GM13977 (cell line): ENCODE data around the gene SYCE3.

Experiments
- DNase-seq: peaks from one replicate; pipeline ENCODE4 v3.0.0; 2012; ENCODE audit warnings: low spot score
- in situ Hi-C: fragments of 300-500 bp; cut with MboI; formaldehyde crosslinking; loops from one replicate; pipeline ENCODE4 v1.12.0; 2022; ENCODE audit warnings: low sequenced_read_pairs, low pct_unique_long_range_greater_than_20kb, mixed read lengths, inconsistent platforms; ENCODE audit not compliant: unreplicated experiment
- TF ChIP-seq, protein P1 (sequence below): IDR thresholded peaks from 2 replicates; pipeline ENCODE4 v1.5.1; 2012; ENCODE audit warnings: mild to moderate bottlenecking, control low read depth; ENCODE audit not compliant: insufficient read depth; ENCODE audit errors: extremely low read depth, missing control alignments

SYCE3 gene

DNA sequence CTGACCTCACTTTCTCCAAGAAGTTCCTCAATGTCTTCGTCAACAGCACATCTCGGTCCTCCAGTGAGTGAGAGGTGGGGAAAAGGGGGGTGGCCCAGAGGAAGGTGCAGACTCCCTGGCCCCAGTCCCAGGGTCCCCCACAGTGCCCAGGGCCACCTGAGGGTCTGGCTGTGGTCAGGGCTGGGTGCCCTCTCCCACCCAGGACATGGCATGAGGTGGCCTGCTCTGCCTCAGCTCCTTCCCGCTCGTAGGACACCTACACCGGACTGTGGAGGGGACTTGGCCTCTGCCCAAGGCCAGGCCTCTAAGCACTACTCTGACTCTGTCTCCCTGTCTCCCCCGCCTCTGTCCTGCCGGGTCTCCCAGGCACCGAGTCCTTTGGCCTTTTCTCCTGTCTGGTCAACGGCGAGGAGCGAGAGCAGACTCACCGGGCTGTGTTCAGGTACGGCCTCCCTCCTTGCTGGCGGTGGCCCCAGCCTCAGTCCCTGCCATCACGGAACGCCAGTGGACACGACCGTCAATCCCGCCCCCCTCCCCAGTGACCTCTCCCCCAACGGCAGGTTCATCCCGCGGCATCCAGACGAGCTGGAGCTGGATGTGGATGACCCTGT lies 42.4 kb upstream of the SYCE3 start:
- TF ChIP-seq, protein P1, sequence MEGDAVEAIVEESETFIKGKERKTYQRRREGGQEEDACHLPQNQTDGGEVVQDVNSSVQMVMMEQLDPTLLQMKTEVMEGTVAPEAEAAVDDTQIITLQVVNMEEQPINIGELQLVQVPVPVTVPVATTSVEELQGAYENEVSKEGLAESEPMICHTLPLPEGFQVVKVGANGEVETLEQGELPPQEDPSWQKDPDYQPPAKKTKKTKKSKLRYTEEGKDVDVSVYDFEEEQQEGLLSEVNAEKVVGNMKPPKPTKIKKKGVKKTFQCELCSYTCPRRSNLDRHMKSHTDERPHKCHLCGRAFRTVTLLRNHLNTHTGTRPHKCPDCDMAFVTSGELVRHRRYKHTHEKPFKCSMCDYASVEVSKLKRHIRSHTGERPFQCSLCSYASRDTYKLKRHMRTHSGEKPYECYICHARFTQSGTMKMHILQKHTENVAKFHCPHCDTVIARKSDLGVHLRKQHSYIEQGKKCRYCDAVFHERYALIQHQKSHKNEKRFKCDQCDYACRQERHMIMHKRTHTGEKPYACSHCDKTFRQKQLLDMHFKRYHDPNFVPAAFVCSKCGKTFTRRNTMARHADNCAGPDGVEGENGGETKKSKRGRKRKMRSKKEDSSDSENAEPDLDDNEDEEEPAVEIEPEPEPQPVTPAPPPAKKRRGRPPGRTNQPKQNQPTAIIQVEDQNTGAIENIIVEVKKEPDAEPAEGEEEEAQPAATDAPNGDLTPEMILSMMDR = no peak
- in situ Hi-C loops = no loop called here
- peak; percentile 41 for DNase-seq

DNA sequence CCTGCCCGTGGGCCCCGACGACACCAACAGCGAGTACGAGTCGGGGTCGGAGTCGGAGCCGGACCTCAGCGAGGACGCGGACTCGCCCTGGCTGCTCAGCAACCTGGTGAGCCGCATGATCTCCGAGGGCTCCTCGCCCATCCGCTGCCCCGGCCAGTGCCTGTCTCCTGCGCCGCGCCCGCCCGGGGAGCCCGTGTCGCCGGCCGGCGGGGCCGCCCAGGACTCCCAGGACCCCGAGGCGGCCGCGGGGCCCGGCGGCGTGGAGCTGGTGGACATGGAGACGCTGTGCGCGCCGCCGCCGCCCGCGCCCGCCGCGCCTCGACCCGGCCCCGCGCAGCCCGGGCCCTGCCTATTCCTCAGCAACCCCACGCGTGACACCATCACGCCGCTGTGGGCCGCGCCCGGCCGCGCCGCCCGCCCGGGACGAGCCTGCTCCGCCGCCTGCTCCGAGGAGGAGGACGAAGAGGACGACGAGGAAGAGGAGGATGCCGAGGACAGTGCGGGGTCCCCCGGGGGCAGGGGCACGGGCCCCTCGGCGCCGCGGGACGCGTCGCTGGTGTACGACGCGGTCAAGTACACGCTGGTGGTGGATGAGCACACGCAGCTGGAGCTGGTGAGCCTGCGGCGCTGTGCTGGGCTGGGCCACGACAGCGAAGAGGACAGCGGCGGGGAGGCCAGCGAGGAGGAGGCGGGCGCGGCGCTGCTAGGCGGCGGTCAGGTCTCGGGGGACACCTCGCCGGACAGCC lies 41.7 kb upstream of the SYCE3 start:
- TF ChIP-seq, protein P1 = no peak

DNA sequence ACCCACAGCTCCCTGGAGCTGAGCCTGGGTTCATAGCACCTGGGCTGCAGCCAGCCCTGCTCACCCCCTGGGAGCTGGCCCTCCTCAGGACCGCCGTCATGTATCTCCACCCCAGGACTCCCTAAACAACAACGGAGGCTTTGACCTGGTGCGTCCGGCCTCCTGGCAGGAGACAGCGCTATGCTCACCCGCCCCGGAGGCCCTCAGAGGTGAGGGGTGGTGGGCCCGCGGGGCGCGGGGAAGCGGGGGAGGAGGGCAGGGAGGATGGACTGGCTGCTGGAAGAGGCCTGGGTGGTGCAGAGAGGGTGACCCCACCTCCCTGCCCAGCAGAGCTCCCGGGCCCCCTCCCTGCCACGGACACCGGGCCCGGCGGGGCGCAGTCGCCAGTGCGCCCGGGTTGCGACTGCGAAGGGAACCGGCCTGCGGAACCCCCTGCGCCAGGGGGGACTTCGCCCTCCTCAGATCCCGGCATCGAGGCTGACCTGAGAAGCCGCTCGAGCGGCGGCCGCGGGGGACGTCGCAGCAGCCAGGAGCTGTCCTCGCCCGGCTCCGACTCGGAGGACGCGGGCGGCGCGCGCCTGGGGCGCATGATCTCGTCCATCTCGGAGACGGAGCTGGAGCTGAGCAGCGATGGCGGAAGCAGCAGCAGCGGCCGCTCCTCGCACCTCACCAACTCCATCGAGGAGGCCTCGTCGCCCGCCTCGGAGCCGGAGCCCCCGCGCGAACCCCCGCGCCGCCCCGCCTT lies 41.0 kb upstream of the SYCE3 start:
- in situ Hi-C loops = no loop called here
- TF ChIP-seq, protein P1 = no peak
- DNase-seq = peak; percentile 42

More for the DNA sequence above, 41.7 kb upstream of the SYCE3 start:
- in situ Hi-C loops = no loop called here
- peak; percentile 31 for DNase-seq

DNA sequence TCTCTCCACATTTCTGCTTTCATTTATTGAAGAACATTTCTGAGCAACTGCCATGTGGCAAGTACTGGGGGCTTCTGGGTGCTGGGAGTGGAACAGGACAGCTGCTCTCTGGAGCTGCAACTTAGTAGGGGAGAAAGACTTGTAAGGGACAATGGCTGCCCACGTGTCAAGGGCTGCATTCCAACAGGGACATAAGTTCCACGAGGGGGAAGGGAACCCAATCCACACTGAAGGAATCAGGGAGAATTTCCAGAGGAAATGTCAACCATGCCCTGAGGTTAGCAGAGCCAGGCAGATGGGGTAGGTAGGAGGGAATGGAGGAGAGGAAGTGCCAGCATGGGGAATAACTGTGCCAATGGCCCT lies 39.6 kb upstream of the SYCE3 start:
- DNase-seq = peak; percentile 27
- in situ Hi-C loops = no loop called here
- TF ChIP-seq, protein P1 = no peak

DNA sequence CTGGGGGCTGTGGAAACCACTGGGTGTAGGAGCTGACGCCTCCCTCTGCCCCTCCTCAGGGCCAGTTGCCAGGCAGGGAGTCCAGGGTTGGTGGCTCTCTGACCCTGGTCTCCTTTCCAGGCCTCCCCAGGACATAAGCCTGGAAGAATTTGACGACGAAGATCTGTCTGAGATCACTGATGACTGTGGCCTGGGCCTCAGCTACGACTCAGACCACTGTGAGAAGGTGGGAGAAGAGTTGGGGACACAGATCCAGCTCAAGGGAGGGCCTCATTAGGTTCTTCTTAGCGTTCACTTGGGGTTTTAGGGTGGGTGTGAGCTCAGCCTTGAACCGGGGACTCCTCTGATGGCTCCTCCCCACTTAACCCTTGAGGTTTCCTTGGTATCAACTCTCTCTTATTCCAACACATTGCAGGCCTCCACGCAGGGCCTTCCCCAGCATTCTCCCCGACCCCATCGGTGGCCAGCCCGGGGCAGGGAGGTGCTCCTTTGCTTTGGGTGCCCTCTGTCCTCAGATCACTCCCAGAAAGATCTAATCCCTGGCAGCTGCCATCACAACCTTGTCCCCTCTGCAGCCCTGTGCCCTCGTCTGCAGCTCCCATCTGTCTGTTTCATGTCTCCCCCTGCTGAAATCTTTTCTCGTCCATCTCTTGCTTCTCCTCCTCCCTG lies 39.1 kb upstream of the SYCE3 start:
- peak; percentile 38 for DNase-seq
- TF ChIP-seq, protein P1 = no peak
- in situ Hi-C loops = no loop called here

DNA sequence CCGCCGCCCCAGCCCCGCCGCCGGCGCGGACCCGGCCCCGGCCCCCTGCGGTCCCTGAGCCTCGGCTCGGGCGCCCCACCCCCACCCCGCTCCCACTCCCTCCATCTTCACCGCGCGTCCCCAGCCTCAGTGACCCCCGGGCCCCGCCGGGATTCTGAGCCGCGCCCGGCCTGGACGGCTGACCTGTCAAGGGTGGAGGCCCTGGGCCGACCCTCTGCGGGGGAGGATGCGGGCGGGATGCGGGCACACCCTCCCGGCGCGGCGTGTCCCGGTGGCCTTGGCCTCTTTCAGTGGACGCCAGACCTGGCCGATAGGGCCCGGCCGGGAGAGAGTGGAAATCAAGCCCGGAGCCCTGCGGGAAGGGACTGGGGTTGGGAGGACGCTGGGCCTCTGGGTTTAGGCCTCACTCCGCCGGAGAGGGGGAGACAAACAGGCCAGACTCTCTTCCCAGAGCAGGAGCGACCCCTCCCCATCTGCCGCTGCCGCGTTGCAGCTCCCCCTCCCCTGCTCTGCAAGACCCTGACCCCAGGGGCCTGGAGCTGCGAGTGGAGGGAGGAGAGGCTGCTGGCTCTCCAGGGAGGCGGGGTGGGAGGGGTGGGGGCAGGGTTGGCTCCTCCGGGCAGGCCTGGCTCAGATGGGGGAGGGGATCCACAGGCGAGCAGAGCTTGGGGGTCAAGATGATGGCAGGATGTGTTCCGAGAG lies 38.4 kb upstream of the SYCE3 start:
- DNase-seq = peak; percentile 45
- in situ Hi-C loops = no loop called here
- TF ChIP-seq, protein P1 = no peak
